ENCODE results near the gene IL24. TPM values are rescaled to one million over a fixed set of nuclear protein-coding genes. Genes with fewer than 3 reads are reported as not detected.

The IL24 gene
- total and polyA plus RNA-seq, 8 donors, result 0.11 to 0.43 (median 0.34) TPM; not detected in 1

DNA sequence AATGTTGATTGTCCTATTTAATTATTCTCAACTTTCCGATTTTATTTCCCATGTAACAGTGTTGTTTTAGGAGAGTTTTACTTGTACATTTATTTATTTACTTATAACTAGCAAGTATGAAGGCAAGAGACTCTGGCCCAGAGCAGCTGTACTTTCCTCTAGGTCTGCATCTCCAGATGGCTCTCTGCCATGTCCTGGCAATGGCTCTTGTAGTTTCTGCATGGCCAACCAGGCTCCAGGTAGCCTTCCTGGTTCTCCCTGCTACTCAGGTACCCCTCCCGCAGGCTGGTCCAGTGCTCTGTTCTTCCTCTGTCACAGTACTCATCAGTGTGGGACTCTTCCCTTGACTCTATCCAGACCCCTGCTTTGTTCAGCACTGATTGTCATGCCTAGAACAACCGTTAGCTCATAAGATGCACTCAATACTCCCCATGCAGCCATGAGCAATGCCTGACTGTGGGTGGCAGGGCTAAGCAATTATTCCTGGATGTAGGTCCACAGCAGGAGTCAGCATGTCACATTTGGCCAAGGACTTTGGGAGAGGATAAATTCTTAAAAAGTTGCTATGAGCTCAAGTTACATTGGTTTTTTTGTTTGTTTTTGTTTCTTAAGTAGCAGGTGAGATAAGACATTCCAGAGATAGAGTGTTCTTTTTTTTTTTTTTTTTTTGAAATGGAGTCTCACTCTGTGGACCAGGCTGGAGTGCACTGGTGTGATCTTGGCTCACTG, 42.7 kb upstream of the IL24 start:
- no peak overlapping the region for H3K27ac ChIP-seq
- DNase-seq, result no peak
- ATAC-seq, result peak; percentile 65
- H3K4me1 ChIP-seq, result peaks cover 0 to 3% of the 10 kb centered on the region in 2 donors
- no peak overlapping the region for H3K4me3 ChIP-seq
- H3K9me3 ChIP-seq, result no peaks in the 10 kb centered on the region
- TF ChIP-seq, protein P1, sequence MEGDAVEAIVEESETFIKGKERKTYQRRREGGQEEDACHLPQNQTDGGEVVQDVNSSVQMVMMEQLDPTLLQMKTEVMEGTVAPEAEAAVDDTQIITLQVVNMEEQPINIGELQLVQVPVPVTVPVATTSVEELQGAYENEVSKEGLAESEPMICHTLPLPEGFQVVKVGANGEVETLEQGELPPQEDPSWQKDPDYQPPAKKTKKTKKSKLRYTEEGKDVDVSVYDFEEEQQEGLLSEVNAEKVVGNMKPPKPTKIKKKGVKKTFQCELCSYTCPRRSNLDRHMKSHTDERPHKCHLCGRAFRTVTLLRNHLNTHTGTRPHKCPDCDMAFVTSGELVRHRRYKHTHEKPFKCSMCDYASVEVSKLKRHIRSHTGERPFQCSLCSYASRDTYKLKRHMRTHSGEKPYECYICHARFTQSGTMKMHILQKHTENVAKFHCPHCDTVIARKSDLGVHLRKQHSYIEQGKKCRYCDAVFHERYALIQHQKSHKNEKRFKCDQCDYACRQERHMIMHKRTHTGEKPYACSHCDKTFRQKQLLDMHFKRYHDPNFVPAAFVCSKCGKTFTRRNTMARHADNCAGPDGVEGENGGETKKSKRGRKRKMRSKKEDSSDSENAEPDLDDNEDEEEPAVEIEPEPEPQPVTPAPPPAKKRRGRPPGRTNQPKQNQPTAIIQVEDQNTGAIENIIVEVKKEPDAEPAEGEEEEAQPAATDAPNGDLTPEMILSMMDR (IDR thresholded peaks at IDR 0.05), result no peak
- intact Hi-C loops (cut with DNase I), result no loop called here
- H3K27me3 ChIP-seq, result no peaks in the 10 kb centered on the region
- H3K36me3 ChIP-seq, result no peaks in the 10 kb centered on the region

DNA sequence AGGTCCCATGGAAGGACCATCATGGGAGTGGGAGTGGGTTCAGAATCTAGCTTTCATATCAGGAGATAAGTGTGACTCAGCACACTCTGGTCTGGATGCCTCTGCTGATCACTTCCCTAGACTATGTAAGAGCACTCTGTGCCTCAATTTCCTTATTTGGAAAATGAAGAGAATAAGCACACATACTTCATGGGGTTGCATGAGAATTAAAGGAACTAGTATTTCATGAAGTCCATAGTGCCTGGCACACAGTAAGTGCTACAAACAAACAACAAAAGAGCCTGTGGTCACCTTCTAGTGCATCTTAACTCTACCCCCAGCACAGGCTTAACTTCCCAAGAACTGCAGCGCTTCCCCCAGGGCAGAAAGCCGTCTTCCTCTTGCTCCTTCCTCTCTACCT, 41.4 kb upstream of the IL24 start:
- no peak for DNase-seq
- peaks cover 0 to 3% of the 10 kb centered on the region in 2 donors for H3K27me3 ChIP-seq
- intact Hi-C loops (cut with DNase I), result no loop called here

DNA sequence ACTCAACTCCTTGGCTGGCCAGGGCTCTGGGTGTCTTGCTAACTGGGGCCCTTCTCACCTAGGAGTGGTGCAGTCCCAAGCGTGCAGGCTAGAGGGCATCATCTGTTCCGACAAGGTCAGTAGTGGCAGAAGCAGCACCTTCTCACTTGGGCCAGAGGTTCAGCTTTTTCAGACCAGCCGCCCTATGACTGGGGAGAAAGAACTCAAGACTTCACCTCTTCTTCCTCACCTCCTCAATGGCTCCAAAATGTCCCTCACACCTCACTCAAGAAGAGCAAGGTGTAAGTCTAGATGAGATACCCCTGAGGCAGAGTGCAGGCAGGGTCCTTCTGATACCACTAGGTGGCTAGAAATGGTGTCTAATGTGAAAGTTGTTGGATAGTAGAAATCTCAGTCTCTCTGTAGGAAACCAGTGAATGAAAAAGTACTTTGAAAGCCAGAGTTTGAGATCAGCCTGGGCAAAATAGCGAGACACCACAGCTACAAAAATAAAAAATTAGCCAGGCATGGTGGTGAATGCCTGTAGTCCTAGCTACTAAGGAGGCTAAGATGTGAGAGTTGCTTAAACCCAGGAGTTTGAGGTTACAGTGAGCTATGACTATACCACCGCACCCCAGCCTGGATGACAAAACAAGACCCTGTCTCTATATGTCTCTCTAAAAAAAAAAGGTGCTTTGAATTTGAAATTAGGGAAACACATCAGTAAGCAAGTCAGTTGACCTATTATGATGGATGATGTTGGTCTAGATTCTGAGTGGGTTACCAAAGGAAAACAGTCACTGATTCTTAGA, 40.4 kb upstream of the IL24 start:
- Histone ChIP-seq H3K4me3 (no peak overlapping the region), H3K27me3 (peaks cover 0 to 3% of the 10 kb centered on the region in 2 donors), H3K9me3 (no peaks in the 10 kb centered on the region), H3K36me3 (no peaks in the 10 kb centered on the region), H3K4me1 (peaks cover 0 to 3% of the 10 kb centered on the region in 2 donors), H3K27ac (no peak overlapping the region)
- DNase-seq (no peak), ATAC-seq (no peak)
- TF ChIP-seq, protein P1 (IDR thresholded peaks at IDR 0.05), result no peak
- intact Hi-C loops (cut with DNase I), result no loop called here

More for the DNA sequence above, 41.4 kb upstream of the IL24 start:
- H3K9me3 ChIP-seq, result no peaks in the 10 kb centered on the region
- TF ChIP-seq, protein P1 (IDR thresholded peaks at IDR 0.05), result no peak
- peaks cover 0 to 3% of the 10 kb centered on the region in 2 donors for H3K4me1 ChIP-seq
- peak; percentile 67 for ATAC-seq
- H3K4me3 ChIP-seq, result no peak overlapping the region
- H3K27ac ChIP-seq, result no peak overlapping the region
- no peaks in the 10 kb centered on the region for H3K36me3 ChIP-seq

DNA sequence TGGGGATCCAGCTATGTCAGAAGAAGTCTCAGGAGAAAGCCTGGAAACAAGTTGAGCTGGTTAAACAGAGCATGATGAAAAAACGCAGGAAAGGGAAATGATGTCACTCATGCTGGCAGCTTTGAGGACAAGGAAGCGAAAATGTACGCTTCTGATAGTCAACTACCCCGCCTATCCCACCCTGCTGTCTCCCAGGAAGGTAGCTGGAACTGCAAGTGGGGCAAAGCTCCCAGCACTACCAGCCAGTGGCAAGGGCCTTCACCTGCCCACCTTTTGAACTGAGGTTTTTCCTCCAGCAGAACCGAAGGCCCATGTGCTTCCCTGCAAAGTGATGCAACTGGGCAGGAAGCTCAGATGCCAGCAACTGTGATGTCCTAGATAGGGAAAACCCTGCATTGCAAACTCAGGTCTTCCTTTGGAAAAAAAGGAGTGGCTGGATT, 38.1 kb upstream of the IL24 start:
- no peak overlapping the region for H3K4me3 ChIP-seq
- H3K4me1 ChIP-seq, result peaks cover 0 to 3% of the 10 kb centered on the region in 2 donors
- intact Hi-C loops (cut with DNase I), result no loop called here
- peaks cover 0 to 3% of the 10 kb centered on the region in 2 donors for H3K27me3 ChIP-seq
- H3K9me3 ChIP-seq, result no peaks in the 10 kb centered on the region
- no peak overlapping the region for H3K27ac ChIP-seq
- ATAC-seq (no peak), DNase-seq (no peak)
- H3K36me3 ChIP-seq, result no peaks in the 10 kb centered on the region
- TF ChIP-seq, protein P1 (IDR thresholded peaks at IDR 0.05), result no peak

DNA sequence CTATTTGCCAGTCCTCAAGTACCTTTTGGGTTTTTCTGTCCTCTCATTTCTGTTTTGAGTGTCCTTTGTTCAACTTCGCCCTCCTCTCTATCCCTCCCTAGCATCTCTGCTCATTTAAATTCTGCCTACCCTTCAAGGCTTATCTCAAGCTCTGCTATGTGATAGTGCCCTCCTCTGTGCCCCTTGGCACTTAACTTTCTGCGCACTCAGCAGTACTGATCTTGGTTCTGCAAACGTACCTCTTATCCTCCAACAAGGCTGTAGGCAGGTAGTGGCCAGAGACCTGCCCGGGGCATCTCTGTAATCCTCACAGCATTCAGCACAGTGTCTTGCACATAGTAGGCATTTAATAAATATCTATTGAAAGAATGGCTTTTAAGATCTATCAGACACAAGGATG, 37.1 kb upstream of the IL24 start:
- no peaks in the 10 kb centered on the region for H3K9me3 ChIP-seq
- no peaks in the 10 kb centered on the region for H3K36me3 ChIP-seq
- peaks cover 0 to 3% of the 10 kb centered on the region in 2 donors for H3K27me3 ChIP-seq
- DNase-seq (no peak), ATAC-seq (no peak)
- intact Hi-C loops (cut with DNase I), result no loop called here
- no peak overlapping the region for H3K4me3 ChIP-seq
- TF ChIP-seq, protein P1 (IDR thresholded peaks at IDR 0.05), result no peak
- no peak overlapping the region for H3K27ac ChIP-seq
- H3K4me1 ChIP-seq, result peaks cover 0 to 3% of the 10 kb centered on the region in 2 donors

Data from left lung (tissue), 10 donors.